NB4 (cell line): ENCODE data around the gene CEP290.

ENCODE experiments used
- DNase-seq: peaks from one replicate; pipeline ENCODE4 v3.0.0; 2010; ENCODE audit warnings: low read depth
- H3K4me3 ChIP-seq: one replicate; pipeline ENCODE4 v1.5.1; 2011; ENCODE audit warnings: mild to moderate bottlenecking, low read depth, low read length, moderate library complexity
- MAX ChIP-seq: IDR thresholded peaks from 2 replicates; pipeline ENCODE4 v1.6.1; 2011; ENCODE audit warnings: low read depth, low read length
- MYC ChIP-seq: IDR thresholded peaks from 2 replicates; pipeline ENCODE4 v1.6.1; 2011; ENCODE audit warnings: low read depth, low read length
- POLR2A ChIP-seq: IDR thresholded peaks from 2 replicates; pipeline ENCODE4 v1.6.1; 2011; ENCODE audit warnings: mild to moderate bottlenecking; ENCODE audit not compliant: insufficient read length; ENCODE audit errors: extremely low read depth
- TF ChIP-seq, protein P1 (sequence below): IDR thresholded peaks from one replicate; pipeline ENCODE4 v1.5.1; 2012; ENCODE audit warnings: low read depth, low read length

CEP290 gene

DNA sequence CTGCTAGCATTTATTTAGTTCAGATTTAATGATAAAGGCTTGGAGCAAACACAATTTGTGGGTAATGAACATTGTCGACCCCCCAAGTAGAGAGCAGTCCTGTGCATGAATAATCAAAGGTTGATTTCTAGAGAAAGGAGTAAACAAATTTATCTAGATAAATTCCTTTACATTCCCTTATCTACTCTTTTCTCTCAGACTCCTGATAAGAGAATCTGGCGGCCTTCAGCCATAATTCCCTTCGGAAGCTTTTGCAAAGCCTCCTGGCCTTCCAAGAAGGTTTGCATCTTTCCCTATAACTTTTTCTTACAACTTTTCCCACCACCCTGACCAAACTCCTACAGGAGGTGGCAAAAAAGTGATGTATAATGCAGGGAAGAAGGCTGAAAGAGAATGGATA, 42.3 kb upstream of the CEP290 start:
- no peak for TF ChIP-seq MYC
- TF ChIP-seq, protein P1, sequence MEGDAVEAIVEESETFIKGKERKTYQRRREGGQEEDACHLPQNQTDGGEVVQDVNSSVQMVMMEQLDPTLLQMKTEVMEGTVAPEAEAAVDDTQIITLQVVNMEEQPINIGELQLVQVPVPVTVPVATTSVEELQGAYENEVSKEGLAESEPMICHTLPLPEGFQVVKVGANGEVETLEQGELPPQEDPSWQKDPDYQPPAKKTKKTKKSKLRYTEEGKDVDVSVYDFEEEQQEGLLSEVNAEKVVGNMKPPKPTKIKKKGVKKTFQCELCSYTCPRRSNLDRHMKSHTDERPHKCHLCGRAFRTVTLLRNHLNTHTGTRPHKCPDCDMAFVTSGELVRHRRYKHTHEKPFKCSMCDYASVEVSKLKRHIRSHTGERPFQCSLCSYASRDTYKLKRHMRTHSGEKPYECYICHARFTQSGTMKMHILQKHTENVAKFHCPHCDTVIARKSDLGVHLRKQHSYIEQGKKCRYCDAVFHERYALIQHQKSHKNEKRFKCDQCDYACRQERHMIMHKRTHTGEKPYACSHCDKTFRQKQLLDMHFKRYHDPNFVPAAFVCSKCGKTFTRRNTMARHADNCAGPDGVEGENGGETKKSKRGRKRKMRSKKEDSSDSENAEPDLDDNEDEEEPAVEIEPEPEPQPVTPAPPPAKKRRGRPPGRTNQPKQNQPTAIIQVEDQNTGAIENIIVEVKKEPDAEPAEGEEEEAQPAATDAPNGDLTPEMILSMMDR = no peak
- TF ChIP-seq POLR2A = no peak
- TF ChIP-seq MAX = no peak
- no peak overlapping the region for H3K4me3 ChIP-seq
- no peak for DNase-seq

GRCh38 chr12:88182416-88182815, 40.5 kb upstream of the CEP290 start:
- DNase-seq = no peak
- TF ChIP-seq POLR2A (no peak), MYC (no peak), MAX (no peak)
- TF ChIP-seq, protein P1 = no peak
- no peak overlapping the region for H3K4me3 ChIP-seq

GRCh38 chr12:88181881-88182280, 40.0 kb upstream of the CEP290 start:
- TF ChIP-seq MYC = no peak
- DNase-seq = peak; percentile 14
- no peak overlapping the region for H3K4me3 ChIP-seq

- TF ChIP-seq POLR2A (no peak), MYC (no peak), MAX (no peak)
- TF ChIP-seq, protein P1 = no peak
- H3K4me3 ChIP-seq = no peak overlapping the region
- no peak for DNase-seq
Measured at GRCh38 chr12:88179436-88180014, 37.6 kb upstream of the CEP290 start.

DNA sequence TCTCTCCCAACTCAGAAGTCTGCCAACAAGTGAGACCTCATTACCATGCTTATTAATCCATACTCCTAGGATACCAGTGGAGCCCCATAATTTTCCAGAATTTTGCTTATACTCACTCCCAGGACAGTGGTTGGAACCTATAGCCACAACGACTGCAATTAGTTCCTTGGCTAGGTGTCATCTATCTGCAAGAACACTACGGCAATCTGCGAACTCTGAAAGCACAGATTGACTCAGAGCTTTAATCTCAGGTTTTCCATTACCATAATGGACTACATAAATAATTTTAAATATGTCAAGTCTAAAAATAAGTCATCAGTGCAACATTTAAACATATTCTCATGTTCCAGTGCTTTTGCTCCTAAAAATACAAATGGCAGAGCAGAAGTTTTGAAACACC, 33.7 kb upstream of the CEP290 start:
- TF ChIP-seq MAX (no peak), MYC (no peak), POLR2A (no peak)
- TF ChIP-seq, protein P1 = no peak
- H3K4me3 ChIP-seq = no peak overlapping the region
- DNase-seq = no peak

DNA sequence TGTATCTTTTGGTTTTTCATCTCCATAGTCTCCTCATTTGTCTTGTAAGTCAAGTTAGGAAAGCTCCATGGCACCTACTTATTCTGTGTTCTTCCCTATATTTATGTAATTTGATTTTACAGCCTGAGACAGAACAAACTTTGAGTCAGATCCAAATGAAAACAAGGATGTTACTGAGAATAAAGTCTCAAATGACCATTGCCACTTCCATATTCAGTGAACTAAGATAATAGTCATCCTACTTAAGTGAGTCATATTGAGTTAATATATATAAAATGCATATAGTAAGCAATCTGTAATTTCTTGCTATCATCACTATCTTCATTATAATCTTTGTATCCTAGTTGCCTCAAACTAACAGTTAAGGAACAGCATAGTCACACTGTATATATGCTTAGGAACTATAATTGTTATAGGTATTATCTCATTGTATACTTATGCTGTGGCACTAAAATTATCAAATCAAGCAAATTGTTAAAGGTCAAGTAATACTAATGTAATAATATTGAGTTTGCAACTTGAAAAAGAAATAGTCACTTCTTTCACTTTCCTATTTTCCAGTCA, 31.0 kb upstream of the CEP290 start:
- TF ChIP-seq, protein P1 = no peak
- TF ChIP-seq POLR2A (no peak), MYC (no peak), MAX (no peak)

More for the DNA sequence above, 31.0 kb upstream of the CEP290 start:
- no peak for DNase-seq
- no peak overlapping the region for H3K4me3 ChIP-seq
